Transverse colon (tissue), 4 donors: ENCODE measurements around the gene ATP2A1.

Experiments
- CTCF ChIP-seq, 5 experiments: fragments of 200-600 bp in 3 of 5; fragments of 450-650 bp in 2 of 5; sonication (generic) in 3 of 5; IDR thresholded peaks; 1 replicate in 2 of 5; 2 replicates in 3 of 5; pipeline ENCODE4 v1.5.1; 2016 to 2017; ENCODE audit warnings: antibody characterized with exemption in 5 of 5, inconsistent platforms in 3 of 5, mild to moderate bottlenecking in 2 of 5, moderate library complexity in 1 of 5
- EP300 ChIP-seq: sonication (generic); formaldehyde crosslinking; IDR thresholded peaks from one replicate; pipeline ENCODE4 v1.6.1; 2017; ENCODE audit warnings: antibody characterized with exemption, low read depth
- POLR2A ChIP-seq: fragments of 450-650 bp; IDR thresholded peaks from one replicate; pipeline ENCODE4 v1.6.1; 2016; ENCODE audit warnings: antibody characterized with exemption, mild to moderate bottlenecking, moderate library complexity
- POLR2AphosphoS5 ChIP-seq, 3 donors: sonication (generic); formaldehyde crosslinking; IDR thresholded peaks; one replicate each; pipeline ENCODE4 v1.6.1; 2016; ENCODE audit warnings: antibody characterized with exemption in 3 of 3

GRCh38 chr16:28918698-28919097 lies 40.4 kb downstream of the ATP2A1 start:
- no peak for TF ChIP-seq CTCF (IDR thresholded peaks at IDR 0.05)
- TF ChIP-seq EP300 = no peak
- no peak for TF ChIP-seq POLR2A
- no peak for TF ChIP-seq POLR2AphosphoS5 (IDR thresholded peaks at IDR 0.05)
